SK-N-MC (cell line): ENCODE data around the gene SEPHS2.

Source experiments
- EZH2 ChIP-seq: fragments of 200-600 bp; sonication (generic); IDR thresholded peaks from one replicate; pipeline ENCODE4 v1.6.1; 2017; ENCODE audit warnings: antibody characterized with exemption
- POLR2AphosphoS5 ChIP-seq: IDR thresholded peaks from 2 replicates; pipeline ENCODE4 v1.6.1; 2012; ENCODE audit warnings: mild to moderate bottlenecking, low read depth, low read length, borderline replicate concordance

- TF ChIP-seq POLR2AphosphoS5 (no peak), EZH2 (no peak)
Observed at GRCh38 chr16:30476991-30477390, 31.3 kb upstream of the SEPHS2 start.
